Ovary (tissue), 9 donors: ENCODE results near the gene USP30. TPM values are rescaled to one million over a fixed set of nuclear protein-coding genes. Genes with fewer than 3 reads are reported as not detected.

ENCODE experiments used
- DNase-seq, 5 donors: peaks; one replicate each; pipeline ENCODE4 v3.0.0-alpha.2; 2019 to 2020
- H3K27ac ChIP-seq, 2 donors: fragments of 200-600 bp; one replicate each; pipeline versions ENCODE4 v1.5.1 to v1.8.0; 2019 to 2022
- H3K27me3 ChIP-seq: fragments of 200-600 bp; one replicate; pipeline ENCODE4 v1.8.0; 2022
- H3K36me3 ChIP-seq: fragments of 200-600 bp; sonication (generic); one replicate; pipeline ENCODE4 v1.5.1; 2019
- H3K4me1 ChIP-seq: one replicate; pipeline ENCODE4 v1.8.1; 2013; ENCODE audit warnings: mild to moderate bottlenecking, moderate library complexity; ENCODE audit not compliant: insufficient read depth
- H3K4me3 ChIP-seq: fragments of 200-600 bp; sonication (generic); one replicate; pipeline ENCODE4 v1.5.1; 2017
- H3K9me3 ChIP-seq, 2 donors: fragments of 200-600 bp in 1 of 2; sonication (generic) in 1 of 2; one replicate each; pipeline versions ENCODE4 v1.5.1 to v1.8.1; 2013 to 2019; ENCODE audit warnings: mild to moderate bottlenecking in 1 of 2, moderate library complexity in 1 of 2
- CTCF ChIP-seq, 3 donors: fragments of 450-650 bp in 2 of 3; fragments of 200-600 bp in 1 of 3; IDR thresholded peaks; one replicate each; pipeline versions ENCODE4 v1.5.1 to v1.8.0; 2016 to 2022; ENCODE audit warnings: antibody characterized with exemption in 3 of 3, mild to moderate bottlenecking in 1 of 3
- EP300 ChIP-seq: sonication (generic); formaldehyde crosslinking; IDR thresholded peaks from one replicate; pipeline ENCODE4 v1.6.1; 2017; ENCODE audit warnings: antibody characterized with exemption
- POLR2A ChIP-seq: fragments of 450-650 bp; IDR thresholded peaks from one replicate; pipeline ENCODE4 v1.6.1; 2017; ENCODE audit warnings: antibody characterized with exemption, mild to moderate bottlenecking, moderate library complexity
- WGBS, 3 donors: extraction: QIAGEN DNeasy Blood & Tissue Kit in 1 of 3; methylation state at CpG; one replicate each; pipeline versions ENCODE4 v1.1.5 to v1.1.7; 2013 to 2017; 5-methylcytosine and 5-hydroxymethylcytosine counted together
- intact Hi-C, 4 donors: fragments of 100-400 bp; cut with DNase I; formaldehyde crosslinking; loops; one replicate each; pipeline versions ENCODE4 v1.11.0 to v1.15.1; 2022 to 2023
- polyA plus RNA-seq, 2 donors: library from polyadenylated mRNA; stranded (reverse); fragments of 200-250 nt in 1 of 2; fragments of 350-450 nt in 1 of 2; fragmentation: Illumina TruSeq in 1 of 2; extraction: RNeasy Lipid Tissue Mini Kit (QIAGEN cat#74804) in 1 of 2; gene quantifications; one replicate each; pipeline ENCODE4 v1.2.3, GENCODE V29; 2013 to 2014
- total RNA-seq, 7 donors: library from RNA; depleted of rRNA in 2 of 7; stranded (reverse); fragments of >200 nt in 2 of 7; fragmentation: NEBNext Ultra II Directional in 3 of 7; extraction: Animal tissue kit (Norgen Biotek cat#: 25700) in 3 of 7; gene quantifications; one replicate each; pipeline versions ENCODE4 v1.1.0 to v1.2.4, GENCODE V29; 2016 to 2023
- donor health status: DM: no; HTN: no; CAD: no; lungs with moderate emphysema.
- donor health status: DM: no; HTN: no; CAD: no.
- donor health status: Bipolar disorder and iron deficiency.
- donor health status: DM: yes; HTN: yes; CAD: no.
- donor health status: DM: no; HTN: no; CAD: no.
- donor health status: DM: yes; HTN: yes; CAD: no.

Gene USP30
- total and polyA plus RNA-seq, 9 donors = 11.8 to 27.1 (median 21.0) TPM

GRCh38 chr12:109115404-109115757, 63.0 kb downstream of the USP30 start:
- no peaks in the 10 kb centered on the region for H3K36me3 ChIP-seq
- peaks cover 18% of the 10 kb centered on the region for H3K4me1 ChIP-seq
- no peaks in the 10 kb centered on the region for H3K27me3 ChIP-seq
- TF ChIP-seq CTCF (IDR thresholded peaks at IDR 0.05) (no peak), POLR2A (no peak), EP300 (no peak)
- no peaks in the 10 kb centered on the region for H3K9me3 ChIP-seq
- no peak overlapping the region for H3K27ac ChIP-seq
- WGBS, 3 donors = 23 to 59% (median 31%) methylated on average over 3 of the region's 3 CpGs
- intact Hi-C loops = loop anchor here in 1 of 4 donors (10.0 kb wide), 1 partner anchor 269 kb away; no protein-coding TSS in a partner anchor
- H3K4me3 ChIP-seq = no peak overlapping the region
- no peak for DNase-seq

- no peaks in the 10 kb centered on the region for H3K9me3 ChIP-seq
- WGBS, 3 donors = 56 to 63% (median 61%) methylated on average over 14 of the region's 14 CpGs
- no peak within 1 kb of the TSS for H3K27ac ChIP-seq
- intact Hi-C loops = loop anchor here in 1 of 4 donors (10.0 kb wide), 1 partner anchor 269 kb away; no protein-coding TSS in a partner anchor
- no peaks in the 10 kb centered on the region for H3K36me3 ChIP-seq
- peaks cover 17% of the 10 kb centered on the region for H3K4me1 ChIP-seq
- peak in 4 of 5 donors; percentile 43 to 75 (median 52) for DNase-seq
- no peak within 1 kb of the TSS for H3K4me3 ChIP-seq
- no peak for TF ChIP-seq POLR2A
- TF ChIP-seq CTCF (IDR thresholded peaks at IDR 0.05) = no peak
- no peak for TF ChIP-seq EP300
- no peaks in the 10 kb centered on the region for H3K27me3 ChIP-seq
Measured at GRCh38 chr12:109115758-109116610, 63.6 kb downstream of the USP30 start, which contains the start of gene ACACB. Gene ACACB, plus strand, starts transcription at chr12:109116587. Its CDS starts 22,819 bp downstream, at chr12:109139406.

- intact Hi-C loops = loop anchor here in 1 of 4 donors (10.0 kb wide), 1 partner anchor 268 kb away; no protein-coding TSS in a partner anchor
- TF ChIP-seq POLR2A = no peak
- TF ChIP-seq EP300 = no peak
- TF ChIP-seq CTCF (IDR thresholded peaks at IDR 0.05) = no peak
Measured at GRCh38 chr12:109116611-109116949, 64.2 kb downstream of the USP30 start.

GRCh38 chr12:109120095-109120494, 67.7 kb downstream of the USP30 start:
- Histone ChIP-seq H3K27me3 (no peaks in the 10 kb centered on the region), H3K4me3 (no peak overlapping the region), H3K27ac (no peak overlapping the region), H3K4me1 (peaks cover 12% of the 10 kb centered on the region), H3K9me3 (no peaks in the 10 kb centered on the region), H3K36me3 (no peaks in the 10 kb centered on the region)
- intact Hi-C loops = no loop called here
- TF ChIP-seq POLR2A (no peak), CTCF (IDR thresholded peaks at IDR 0.05) (no peak), EP300 (no peak)
- no peak for DNase-seq
- 68 to 76% (median 69%) methylated on average over 2 of the region's 2 CpGs for WGBS, 3 donors

More at GRCh38 chr12:109116611-109116949, 64.2 kb downstream of the USP30 start:
- Histone ChIP-seq H3K4me1 (peaks cover 17% of the 10 kb centered on the region), H3K36me3 (no peaks in the 10 kb centered on the region), H3K9me3 (no peaks in the 10 kb centered on the region), H3K4me3 (no peak overlapping the region), H3K27me3 (no peaks in the 10 kb centered on the region), H3K27ac (no peak overlapping the region)
- no peak for DNase-seq
- 86 to 88% (median 87%) methylated on average over 12 of the region's 12 CpGs for WGBS, 3 donors
